Hematopoietic multipotent progenitor cell treated with erythropoietin and hydrocortisone succinate and interleukin-3 and kit ligand, for 17 days (in vitro differentiated cells): ENCODE data around the gene NBPF12.
"Not testable (repeated sequence)": the region's sequence is repeated elsewhere in the genome, so short reads cannot be mapped to it uniquely, and the experiment has no call there.

Source experiments
- DNase-seq: peaks from one replicate; pipeline ENCODE4 v3.0.0-alpha.2; 2015; ENCODE audit warnings: low spot score

Gene NBPF12

DNA sequence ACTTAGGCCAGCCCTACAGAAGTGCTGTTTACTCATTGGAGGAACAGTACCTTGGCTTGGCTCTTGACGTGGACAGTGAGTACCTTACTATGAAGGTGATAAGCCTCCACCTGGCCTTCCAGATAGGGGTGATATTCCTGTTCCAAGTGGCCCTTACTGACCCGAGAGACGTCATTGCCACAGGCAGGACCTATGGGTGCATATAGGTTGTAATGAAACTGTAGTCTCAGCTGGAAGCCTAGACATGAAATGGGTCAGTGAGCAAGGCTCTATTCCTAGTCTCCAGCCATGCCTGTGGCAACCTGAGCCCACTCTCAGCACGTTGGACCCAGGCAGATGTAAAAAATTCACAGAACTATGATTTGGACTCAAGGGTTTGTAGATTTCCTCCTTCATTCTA lies 48.3 kb downstream of the NBPF12 start:
- not testable (repeated sequence) for DNase-seq

DNA sequence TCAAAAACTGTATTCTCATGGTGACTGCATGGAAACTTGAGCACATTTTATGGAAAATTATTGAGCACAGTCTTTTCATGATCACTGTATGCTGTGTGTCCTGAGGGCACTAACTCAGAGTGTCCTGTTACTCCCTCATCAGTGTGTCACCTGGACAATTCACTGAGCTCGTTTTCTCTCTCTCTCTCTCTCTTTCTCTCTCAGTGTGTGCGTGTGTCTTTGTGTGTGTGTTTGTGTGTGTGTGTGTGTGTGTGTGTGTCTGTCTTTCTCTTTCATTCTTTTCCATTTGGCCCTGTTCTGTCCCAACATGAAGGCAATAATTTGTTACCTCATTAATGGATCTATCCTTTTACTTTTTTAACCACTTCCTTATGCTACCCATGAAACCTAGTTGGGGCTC lies 49.4 kb downstream of the NBPF12 start:
- DNase-seq, result not testable (repeated sequence)

DNA sequence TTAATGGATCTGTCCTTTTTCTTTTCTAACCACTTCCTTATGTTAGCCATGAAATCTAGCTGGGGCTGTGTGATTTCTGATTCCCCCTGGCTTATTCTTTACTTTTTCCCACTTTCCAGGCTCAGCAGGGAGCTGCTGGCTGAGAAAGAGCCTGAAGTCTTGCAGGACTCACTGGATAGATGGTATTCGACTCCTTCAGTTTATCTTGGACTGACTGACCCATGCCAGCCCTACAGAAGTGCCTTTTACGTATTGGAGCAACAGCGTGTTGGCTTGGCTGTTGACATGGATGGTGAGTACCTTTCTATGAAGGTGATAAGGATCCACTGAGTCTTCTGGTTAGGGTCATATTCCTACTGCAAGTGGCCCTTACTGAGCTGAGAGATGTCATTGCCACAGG lies 51.3 kb downstream of the NBPF12 start:
- DNase-seq, result peak; percentile 11

DNA sequence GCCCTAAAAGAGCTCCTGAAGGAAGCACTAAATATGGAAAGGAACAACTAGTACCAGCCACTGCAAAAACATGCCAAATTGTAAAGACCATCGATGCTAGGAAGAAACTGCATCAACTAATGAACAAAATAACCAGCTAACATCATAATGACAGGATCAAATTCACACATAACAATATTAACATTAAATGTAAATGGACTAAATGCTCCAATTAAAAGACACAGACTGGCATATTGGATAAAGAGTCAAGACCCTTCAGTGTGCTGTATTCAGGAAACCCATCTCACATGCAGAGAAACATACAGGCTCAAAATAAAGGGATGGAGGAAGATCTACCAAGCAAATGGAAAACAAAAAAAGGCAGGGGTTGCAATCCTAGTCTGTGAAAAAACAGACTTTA lies 70.4 kb downstream of the NBPF12 start:
- not testable (repeated sequence) for DNase-seq

DNA sequence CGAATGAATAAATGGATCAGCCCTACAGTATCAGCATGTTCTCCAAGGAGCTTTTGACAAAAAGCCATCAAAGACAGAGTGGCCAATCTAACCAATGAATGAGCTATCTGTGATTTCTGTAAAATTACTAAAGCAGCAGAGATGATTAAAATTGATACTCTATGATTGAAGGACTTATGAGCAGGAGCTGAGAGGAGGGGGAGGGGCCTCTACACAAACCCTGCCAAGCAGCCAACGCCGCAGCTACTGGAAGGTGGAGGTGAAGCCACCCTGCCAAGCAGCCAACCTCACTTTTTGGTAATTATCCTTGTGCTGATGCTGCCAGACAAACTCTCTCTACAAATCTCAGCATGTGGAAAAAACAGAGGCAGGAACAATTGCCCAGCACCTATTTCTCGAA lies 88.9 kb downstream of the NBPF12 start:
- not testable (repeated sequence) for DNase-seq

DNA sequence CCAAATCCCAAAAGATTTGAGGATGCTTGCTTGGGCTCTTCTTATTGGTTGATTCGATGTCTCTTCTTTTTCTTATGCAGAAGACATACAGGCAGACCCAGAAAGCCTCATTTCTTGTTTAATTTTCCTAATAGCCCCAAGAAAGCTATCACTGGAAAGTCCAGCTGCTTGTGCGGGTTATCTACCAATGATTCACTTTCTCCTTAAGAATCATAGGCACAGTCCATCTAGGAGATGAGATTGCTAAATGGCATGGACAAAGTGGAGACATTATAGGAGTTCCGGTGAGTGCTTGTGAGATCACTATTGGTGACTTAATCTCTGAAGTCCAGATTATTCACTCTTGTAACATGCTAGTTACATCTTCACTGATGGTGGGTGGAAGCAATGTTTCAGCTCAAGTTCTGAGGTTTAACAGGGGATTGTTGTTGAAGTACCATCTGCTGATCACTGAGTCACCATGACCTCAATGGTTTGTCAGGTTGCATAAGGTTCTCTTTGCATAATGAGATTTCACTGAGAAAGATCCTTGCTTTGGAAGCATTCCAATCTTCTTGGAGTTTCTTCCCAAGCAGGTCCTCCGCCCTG lies 92.0 kb downstream of the NBPF12 start:
- not testable (repeated sequence) for DNase-seq

DNA sequence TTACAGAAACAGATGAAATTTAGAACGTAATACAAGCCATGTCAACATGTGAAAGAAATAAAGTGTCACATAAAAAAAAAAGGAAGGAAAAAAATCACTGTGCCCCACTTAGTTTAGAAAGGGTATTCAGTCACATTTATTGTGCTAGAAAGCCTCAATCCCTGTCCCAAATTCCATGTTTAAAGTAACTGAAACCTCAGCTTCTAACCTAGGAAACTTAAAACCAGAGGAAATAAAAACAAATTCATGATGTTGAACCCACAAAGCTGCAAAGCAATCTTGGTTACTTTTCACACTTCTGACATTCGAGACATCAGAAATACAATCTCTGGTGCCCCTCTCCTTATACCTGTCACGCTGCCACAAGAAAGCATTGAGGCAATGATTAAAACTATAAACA lies 101.8 kb downstream of the NBPF12 start:
- DNase-seq, result no peak

DNA sequence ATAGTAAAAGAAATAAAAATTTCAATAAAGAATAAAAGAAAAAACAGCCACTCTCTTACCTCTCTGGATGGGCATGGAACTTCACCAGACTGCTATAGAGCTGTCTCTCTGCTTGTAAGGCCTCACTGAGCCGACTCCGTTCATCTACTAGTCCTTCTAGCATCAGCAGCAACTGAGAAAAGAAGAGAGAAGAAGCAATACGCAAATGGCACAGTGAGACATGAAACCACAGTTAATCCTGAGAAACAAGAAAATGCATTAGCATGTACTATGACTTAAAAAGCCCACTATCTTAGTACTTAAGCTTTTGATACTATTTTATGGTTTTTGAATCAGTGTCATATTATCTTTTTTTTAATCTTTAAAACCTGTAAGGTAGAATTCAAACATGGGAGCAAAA lies 104.8 kb downstream of the NBPF12 start:
- DNase-seq, result not testable (repeated sequence)

DNA sequence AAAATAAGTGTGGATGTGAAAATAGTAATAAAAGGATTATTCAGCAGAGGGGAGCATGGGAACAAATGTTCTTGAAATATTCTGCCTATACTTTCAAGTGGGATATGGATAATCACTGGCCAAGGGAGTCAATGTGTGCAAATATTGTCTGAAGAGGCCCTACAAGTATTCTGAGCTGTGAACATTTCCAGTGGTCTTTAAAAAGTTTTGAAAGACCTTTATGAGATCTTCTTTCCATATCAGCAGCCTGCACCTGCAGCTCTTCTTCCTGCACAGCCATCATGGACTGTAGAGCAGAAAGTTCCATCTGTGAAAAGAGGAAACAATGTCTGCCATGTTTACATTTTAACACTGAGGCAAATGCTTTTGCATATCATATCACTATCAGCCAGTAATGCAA lies 106.4 kb downstream of the NBPF12 start:
- DNase-seq, result not testable (repeated sequence)
